Superior temporal gyrus (tissue), 1 donor: ENCODE results near the gene PITX1.
"Not testable (repeated sequence)": the region's sequence is repeated elsewhere in the genome, so short reads cannot be mapped to it uniquely, and the experiment has no call there.

Experiments used
- DNase-seq: peaks from one replicate; pipeline ENCODE4 v3.0.0-alpha.2; 2016; ENCODE audit errors: extremely low spot score

Gene PITX1

GRCh38 chr5:135010502-135011354 is 23.3 kb downstream of the PITX1 start:
- no peak for DNase-seq

GRCh38 chr5:135009736-135010501 is 24.1 kb downstream of the PITX1 start:
- no peak for DNase-seq

- no peak for DNase-seq
Observed at GRCh38 chr5:135008981-135009735, 24.9 kb downstream of the PITX1 start.

- DNase-seq: no peak
Observed at GRCh38 chr5:135008556-135008955, 25.5 kb downstream of the PITX1 start.

- DNase-seq: no peak
Observed at GRCh38 chr5:135007749-135008363, 26.2 kb downstream of the PITX1 start.

GRCh38 chr5:135007305-135007704 is 26.7 kb downstream of the PITX1 start:
- DNase-seq: no peak

- no peak for DNase-seq
Observed at GRCh38 chr5:135005076-135005475, 29.0 kb downstream of the PITX1 start.

- DNase-seq: no peak
Observed at GRCh38 chr5:135004376-135004775, 29.7 kb downstream of the PITX1 start.

- DNase-seq: not testable (repeated sequence)
Observed at GRCh38 chr5:134998068-134998467, 36.0 kb downstream of the PITX1 start.

GRCh38 chr5:134997015-134997414 is 37.0 kb downstream of the PITX1 start:
- no peak for DNase-seq

GRCh38 chr5:134995850-134996402 is 38.1 kb downstream of the PITX1 start:
- DNase-seq: no peak

- no peak for DNase-seq
Observed at GRCh38 chr5:134994560-134995156, 39.4 kb downstream of the PITX1 start.

GRCh38 chr5:134993161-134993560 is 40.9 kb downstream of the PITX1 start:
- no peak for DNase-seq

- DNase-seq: no peak
Observed at GRCh38 chr5:134992148-134992547, 41.9 kb downstream of the PITX1 start.

GRCh38 chr5:134990183-134990582 is 43.8 kb downstream of the PITX1 start:
- not testable (repeated sequence) for DNase-seq

- no peak for DNase-seq
Observed at GRCh38 chr5:134989266-134989830, 44.7 kb downstream of the PITX1 start.

GRCh38 chr5:134982230-134982629 is 51.8 kb downstream of the PITX1 start:
- DNase-seq: no peak

GRCh38 chr5:134979416-134979815 is 54.6 kb downstream of the PITX1 start:
- DNase-seq: no peak
